Measurements from ENCODE around the gene SRPK3.

- TF ChIP-seq USF2 (IDR thresholded peaks at IDR 0.05; ENCODE audit: borderline replicate concordance, low read depth, low read length) (no peak), RAD21 (IDR thresholded peaks at IDR 0.05; ENCODE audit: low read length) (no peak), ZBTB33 (IDR thresholded peaks at IDR 0.05; ENCODE audit: borderline replicate concordance, low read depth) (no peak), RCOR1 (IDR thresholded peaks at IDR 0.05; ENCODE audit: low read length) (no peak), SMC3 (IDR thresholded peaks at IDR 0.05; ENCODE audit: low read depth, low read length) (no peak), MAX (IDR thresholded peaks at IDR 0.05; ENCODE audit: low read depth) (no peak), SIN3A (IDR thresholded peaks at IDR 0.05; ENCODE audit: borderline replicate concordance, low read depth, low read length) (no peak), JUND (IDR thresholded peaks at IDR 0.05) (no peak), CTCF (IDR thresholded peaks at IDR 0.05) (no peak), TAF1 (IDR thresholded peaks at IDR 0.05; ENCODE audit: borderline replicate concordance, low read depth, low read length) (no peak), POLR2AphosphoS5 (IDR thresholded peaks at IDR 0.05; ENCODE audit: low read depth, low read length) (no peak), CHD2 (IDR thresholded peaks at IDR 0.05; ENCODE audit: low read length, partially characterized antibody) (no peak)
These were observed 47.1 kb upstream of the SRPK3 start for GRCh38 chrX:153733651-153734240.
